Endothelial cell of coronary artery (primary cell): ENCODE results near the gene SDHC. TPM values are rescaled to one million over a fixed set of nuclear protein-coding genes. Genes with fewer than 3 reads are reported as not detected.

Source experiments
- total RNA-seq: library from RNA; depleted of rRNA; stranded (reverse); fragments of >200 nt; gene quantifications from 2 replicates; pipeline ENCODE4 v1.2.3, GENCODE V29; 2014

SDHC gene, protein sequence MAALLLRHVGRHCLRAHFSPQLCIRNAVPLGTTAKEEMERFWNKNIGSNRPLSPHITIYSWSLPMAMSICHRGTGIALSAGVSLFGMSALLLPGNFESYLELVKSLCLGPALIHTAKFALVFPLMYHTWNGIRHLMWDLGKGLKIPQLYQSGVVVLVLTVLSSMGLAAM
- total RNA-seq: 14.1 and 20.5 TPM in 2 replicates

DNA sequence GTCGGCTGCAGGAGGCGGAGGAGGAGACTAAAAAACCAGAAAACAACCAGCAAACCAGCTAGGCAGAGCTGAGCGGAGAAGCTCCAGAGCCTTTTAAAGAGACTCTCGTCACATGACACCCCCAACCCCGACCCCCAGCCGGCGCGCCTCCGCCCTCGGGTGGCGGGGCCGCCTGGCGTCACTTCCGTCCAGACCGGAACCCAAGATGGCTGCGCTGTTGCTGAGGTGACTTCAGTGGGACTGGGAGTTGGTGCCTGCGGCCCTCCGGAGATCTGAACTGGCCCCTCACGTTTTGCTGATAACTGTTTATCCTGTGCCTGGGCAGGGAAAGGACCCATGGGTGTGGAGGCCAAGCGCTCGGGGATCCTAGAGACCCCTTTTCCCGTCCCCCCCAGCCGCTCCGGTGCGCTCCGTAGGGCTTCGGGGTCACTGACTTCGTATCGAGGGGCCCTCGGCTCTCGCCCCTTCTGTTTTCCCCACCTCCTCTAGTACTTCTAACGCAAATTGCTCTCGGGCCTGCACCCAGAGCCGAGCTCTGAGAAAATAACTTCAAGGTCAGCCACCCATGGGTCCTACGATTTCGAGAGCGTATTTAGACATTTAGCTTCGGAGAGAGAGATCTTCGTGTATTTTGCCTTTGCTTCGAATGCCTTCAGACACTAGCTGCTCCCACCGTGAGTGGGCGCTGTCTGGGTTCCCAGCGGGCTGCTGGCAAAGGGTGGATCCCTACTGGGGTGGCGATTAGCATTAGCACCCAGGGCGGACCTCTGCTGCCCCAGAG, at the start of gene SDHC:
SDHC (plus strand) TSS at position 181 of the 781 bp plus-strand sequence; CDS start at position 206, 25 bp downstream.

DNA sequence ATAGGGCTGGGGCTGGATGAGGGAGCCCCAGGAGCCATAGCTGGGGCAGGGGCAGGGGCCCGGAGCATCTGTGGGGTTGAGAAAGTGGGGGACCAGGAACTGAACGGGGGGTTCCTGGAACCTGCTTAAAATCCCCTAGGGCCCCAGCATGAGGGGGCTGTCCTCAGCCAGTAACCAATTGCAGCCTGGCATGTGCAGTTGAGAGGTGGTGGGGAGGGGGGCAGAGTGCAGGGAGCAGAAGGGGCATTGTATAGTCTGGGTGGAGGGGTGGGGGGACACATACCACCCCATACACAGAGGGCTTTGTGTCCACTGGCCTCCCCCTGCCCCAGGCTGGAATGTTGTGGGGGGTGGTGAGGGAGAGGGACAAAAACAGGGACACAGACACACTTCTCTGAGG, 4.3 kb upstream of the SDHC start, which contains the start of gene MPZ:
MPZ (minus strand) TSS at position 101 of the 400 bp plus-strand sequence; CDS start at position 38, 63 bp downstream.

DNA sequence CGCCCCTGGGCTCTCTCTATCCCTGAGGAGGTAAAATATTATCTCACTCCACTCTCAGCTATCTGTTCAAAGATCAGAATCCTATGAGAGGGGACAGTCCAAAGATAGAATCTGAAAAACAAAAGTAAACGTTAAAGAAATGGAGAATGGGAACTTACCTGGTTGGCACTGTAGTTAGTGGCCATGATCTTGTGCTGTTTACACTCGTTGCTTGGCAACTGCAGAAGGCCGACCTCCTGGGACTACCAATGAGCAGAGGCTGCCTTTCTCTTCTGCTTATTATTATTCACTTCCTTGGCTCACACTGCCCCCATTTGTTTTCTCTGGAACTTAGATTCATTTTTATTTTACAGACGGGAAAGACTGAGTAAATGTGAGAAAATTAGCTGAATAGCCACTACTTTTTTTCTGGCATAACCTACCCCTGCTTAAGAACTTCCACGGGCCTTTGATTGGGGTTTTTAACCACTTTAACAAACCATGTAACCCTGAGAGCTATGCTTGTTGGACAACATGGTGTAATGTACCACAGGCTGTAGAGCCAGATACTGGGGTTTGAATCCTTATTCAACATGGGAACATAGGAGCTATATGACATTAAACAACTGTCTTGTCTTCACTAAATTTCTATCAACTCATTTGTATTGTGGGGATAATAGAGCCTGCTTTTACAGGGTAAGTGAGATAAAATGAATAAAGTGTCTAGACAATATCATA, 53.7 kb downstream of the SDHC start, which contains the start of gene CFAP126:
CFAP126 (minus strand) TSS at position 193 of the 717 bp plus-strand sequence; CDS start at position 185, 8 bp downstream.

Other genes with a start within 250 kb of the SDHC start
- under 0.01 TPM in 1 of 2 replicates, not detected in the other for gene ARHGAP30, start 244.5 kb upstream of the SDHC start, total RNA-seq
- gene NECTIN4, start 224.8 kb upstream of the SDHC start, total RNA-seq: 0.18 and 0.19 TPM in 2 replicates
- gene KLHDC9, start 216.0 kb upstream of the SDHC start, total RNA-seq: 0.66 and 1.1 TPM in 2 replicates
- 65.2 and 79.2 TPM in 2 replicates for gene PFDN2, start 196.3 kb upstream of the SDHC start, total RNA-seq
- 10.1 and 13.4 TPM in 2 replicates for gene NIT1, start 196.3 kb upstream of the SDHC start, total RNA-seq
- 26.6 and 30.6 TPM in 2 replicates for gene DEDD, start 181.7 kb upstream of the SDHC start, total RNA-seq
- gene UFC1, start 160.4 kb upstream of the SDHC start, total RNA-seq: 124 and 137 TPM in 2 replicates
- gene USP21, start 154.9 kb upstream of the SDHC start, total RNA-seq: 4.0 and 5.6 TPM in 2 replicates
- gene PPOX, start 148.0 kb upstream of the SDHC start, total RNA-seq: 12.1 and 16.0 TPM in 2 replicates
- gene B4GALT3, start 136.9 kb upstream of the SDHC start, total RNA-seq: 19.1 and 21.3 TPM in 2 replicates
- 13.9 and 58.5 TPM in 2 replicates for gene ADAMTS4, start 115.3 kb upstream of the SDHC start, total RNA-seq
- gene NDUFS2, start 112.0 kb upstream of the SDHC start, total RNA-seq: 174 and 182 TPM in 2 replicates
- 0.36 and 0.47 TPM in 2 replicates for gene FCER1G, start 99.1 kb upstream of the SDHC start, total RNA-seq
- not detected in 2 replicates for gene APOA2, start 90.8 kb upstream of the SDHC start, total RNA-seq
- 16.8 and 17.5 TPM in 2 replicates for gene TOMM40L, start 88.3 kb upstream of the SDHC start, total RNA-seq
- not detected in 2 replicates for gene NR1I3, start 76.2 kb upstream of the SDHC start, total RNA-seq
- gene PCP4L1, start 55.6 kb upstream of the SDHC start, total RNA-seq: not detected in 2 replicates
- gene MPZ, start 4.4 kb upstream of the SDHC start, total RNA-seq: 0.54 and 1.2 TPM in 2 replicates
- gene CFAP126, start 53.5 kb downstream of the SDHC start, total RNA-seq: not detected in 2 replicates
- gene FCGR2A, start 191.1 kb downstream of the SDHC start, total RNA-seq: not detected in 2 replicates
- 0.18 and 0.75 TPM in 2 replicates for gene HSPA6, start 210.2 kb downstream of the SDHC start, total RNA-seq
- gene FCGR3A, start 235.4 kb downstream of the SDHC start, total RNA-seq: not detected in 2 replicates